HepG2 (cell line): Measurements from ENCODE around the gene HLA-DQA1. TPM values are rescaled to one million over a fixed set of nuclear protein-coding genes. Genes with fewer than 3 reads are reported as not detected.

ENCODE experiments used
- DR1 ChIP-seq: sonication (generic); formaldehyde crosslinking; IDR thresholded peaks from 2 replicates; pipeline ENCODE4 v1.8.0; 2021; ENCODE audit warnings: mild to moderate bottlenecking, missing genetic modification reagents, inconsistent platforms
- ELK4 ChIP-seq: sonication (generic); formaldehyde crosslinking; IDR thresholded peaks from 2 replicates; pipeline ENCODE4 v1.9.0; 2021; ENCODE audit warnings: missing genetic modification reagents, borderline replicate concordance
- NR2C2 ChIP-seq: sonication (generic); formaldehyde crosslinking; IDR thresholded peaks from 2 replicates; pipeline ENCODE4 v1.4.0; 2020; ENCODE audit warnings: missing genetic modification reagents, mild to moderate bottlenecking, moderate library complexity, borderline replicate concordance
- polyA plus RNA-seq, 8 experiments: library from polyadenylated mRNA; depleted of rRNA in 3 of 8; stranded (reverse) in 7 of 8; unstranded in 1 of 8; fragments of >200 nt; fragmentation: Illumina TruSeq in 4 of 8; extraction: Trizol in 4 of 8; gene quantifications; 2 replicates each; pipeline versions ENCODE4 v1.2.1 to v1.2.3, GENCODE V29; 2011 to 2016; ENCODE audit warnings: low read depth in 4 of 8, missing spikeins in 1 of 8, mixed read lengths in 1 of 8; ENCODE audit not compliant: insufficient read depth in 1 of 8
- total RNA-seq, 5 experiments: library from RNA; depleted of rRNA; stranded (reverse); fragments of >200 nt; fragmentation: Illumina TruSeq; extraction: Trizol; gene quantifications; 2 replicates each; pipeline ENCODE4 v1.2.3, GENCODE V29; 2016; ENCODE audit warnings: low read depth in 1 of 5

Gene HLA-DQA1
- total and polyA plus RNA-seq, 2 of the 13 experiments (the other 11 are each of a cell fraction or from before 2014, with no cell fraction given): not detected

DNA sequence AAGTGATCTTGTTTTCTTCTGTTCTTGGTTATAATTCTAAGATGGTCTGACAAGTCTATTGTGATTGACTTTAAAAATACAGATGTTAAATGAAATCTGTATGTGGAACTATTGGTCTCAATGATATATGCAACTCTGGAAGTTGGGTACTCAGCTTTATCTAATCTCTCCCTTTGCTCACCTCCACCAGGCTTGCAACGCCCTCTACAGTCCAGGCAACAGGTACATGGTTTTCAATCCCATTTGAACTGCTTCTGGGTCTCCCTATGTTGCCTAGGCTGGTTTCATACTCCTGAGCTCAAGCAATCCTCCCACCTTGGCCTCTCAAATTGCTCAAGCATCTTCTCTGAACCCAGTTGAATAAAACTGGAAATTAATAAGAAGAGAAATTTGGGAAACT is 54.8 kb downstream of the HLA-DQA1 start (continued):
- TF ChIP-seq ELK4: no peak
- TF ChIP-seq NR2C2 (CRISPR knock-in tag): 0 out of 2 replicates have a peak, but pooled peaks have one; percentile 24
- no peak for TF ChIP-seq DR1 (CRISPR knock-in tag)

Other genes starting within 250 kb of the HLA-DQA1 start
- gene BTNL2, start 230.2 kb upstream of the HLA-DQA1 start, total RNA-seq (2016; rRNA removed; fragmentation: Illumina TruSeq; extraction: Trizol): not detected in 2 replicates
- not detected in 2 replicates for gene BTNL2, start 230.2 kb upstream of the HLA-DQA1 start, polyA plus RNA-seq (2011; rRNA removed)
- gene HLA-DRA, start 197.5 kb upstream of the HLA-DQA1 start, total RNA-seq (2016; rRNA removed; fragmentation: Illumina TruSeq; extraction: Trizol): not detected in 2 replicates
- gene HLA-DRA, start 197.5 kb upstream of the HLA-DQA1 start, polyA plus RNA-seq (2011; rRNA removed): not detected in 2 replicates
- not detected in 2 replicates for gene HLA-DRB5, start 107.1 kb upstream of the HLA-DQA1 start, total RNA-seq (2016; rRNA removed; fragmentation: Illumina TruSeq; extraction: Trizol)
- not detected in 2 replicates for gene HLA-DRB5, start 107.1 kb upstream of the HLA-DQA1 start, polyA plus RNA-seq (2011; rRNA removed)
- 0.09 TPM in 1 of 2 replicates, not detected in the other for gene HLA-DRB1, start 47.6 kb upstream of the HLA-DQA1 start, total RNA-seq (2016; rRNA removed; fragmentation: Illumina TruSeq; extraction: Trizol)
- gene HLA-DRB1, start 47.6 kb upstream of the HLA-DQA1 start, polyA plus RNA-seq (2011; rRNA removed): not detected in 2 replicates
- not detected in 2 replicates for gene HLA-DQB1, start 29.3 kb downstream of the HLA-DQA1 start, total RNA-seq (2016; rRNA removed; fragmentation: Illumina TruSeq; extraction: Trizol)
- not detected in 2 replicates for gene HLA-DQB1, start 29.3 kb downstream of the HLA-DQA1 start, polyA plus RNA-seq (2011; rRNA removed)
- not detected in 2 replicates for gene HLA-DQA2, start 104.0 kb downstream of the HLA-DQA1 start, total RNA-seq (2016; rRNA removed; fragmentation: Illumina TruSeq; extraction: Trizol)
- gene HLA-DQA2, start 104.0 kb downstream of the HLA-DQA1 start, polyA plus RNA-seq (2011; rRNA removed): not detected in 2 replicates
- gene HLA-DQB2, start 126.1 kb downstream of the HLA-DQA1 start, total RNA-seq (2016; rRNA removed; fragmentation: Illumina TruSeq; extraction: Trizol): not detected in 2 replicates
- gene HLA-DQB2, start 126.1 kb downstream of the HLA-DQA1 start, polyA plus RNA-seq (2011; rRNA removed): not detected in 2 replicates
- gene HLA-DOB, start 179.6 kb downstream of the HLA-DQA1 start, total RNA-seq (2016; rRNA removed; fragmentation: Illumina TruSeq; extraction: Trizol): not detected in 2 replicates
- 0.09 TPM in 1 of 2 replicates, not detected in the other for gene HLA-DOB, start 179.6 kb downstream of the HLA-DQA1 start, polyA plus RNA-seq (2011; rRNA removed)
- 9.8 and 17.6 TPM in 2 replicates for gene TAP2, start 201.3 kb downstream of the HLA-DQA1 start, total RNA-seq (2016; rRNA removed; fragmentation: Illumina TruSeq; extraction: Trizol)
- 10.3 and 16.2 TPM in 2 replicates for gene TAP2, start 201.3 kb downstream of the HLA-DQA1 start, polyA plus RNA-seq (2011; rRNA removed)
- 64.7 and 74.9 TPM in 2 replicates for gene PSMB8, start 206.6 kb downstream of the HLA-DQA1 start, total RNA-seq (2016; rRNA removed; fragmentation: Illumina TruSeq; extraction: Trizol)
- 30.7 and 41.2 TPM in 2 replicates for gene PSMB8, start 206.6 kb downstream of the HLA-DQA1 start, polyA plus RNA-seq (2011; rRNA removed)
- gene TAP1, start 216.3 kb downstream of the HLA-DQA1 start, total RNA-seq (2016; rRNA removed; fragmentation: Illumina TruSeq; extraction: Trizol): 23.0 and 52.2 TPM in 2 replicates
- gene TAP1, start 216.3 kb downstream of the HLA-DQA1 start, polyA plus RNA-seq (2011; rRNA removed): 31.2 and 34.5 TPM in 2 replicates
- gene PSMB9, start 216.8 kb downstream of the HLA-DQA1 start, total RNA-seq (2016; rRNA removed; fragmentation: Illumina TruSeq; extraction: Trizol): 16.0 and 21.4 TPM in 2 replicates
- 15.6 and 17.3 TPM in 2 replicates for gene PSMB9, start 216.8 kb downstream of the HLA-DQA1 start, polyA plus RNA-seq (2011; rRNA removed)